COR-L47 (cell line): Measurements from ENCODE around the gene SMIM5.
"Not testable (repeated sequence)": the region's sequence is repeated elsewhere in the genome, so short reads cannot be mapped to it uniquely, and the experiment has no call there.

Source experiments
- DNase-seq: peaks from one replicate; lab custom pipeline; 2025; lab: John Stamatoyannopoulos, UW

The SMIM5 gene, protein sequence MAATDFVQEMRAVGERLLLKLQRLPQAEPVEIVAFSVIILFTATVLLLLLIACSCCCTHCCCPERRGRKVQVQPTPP

DNA sequence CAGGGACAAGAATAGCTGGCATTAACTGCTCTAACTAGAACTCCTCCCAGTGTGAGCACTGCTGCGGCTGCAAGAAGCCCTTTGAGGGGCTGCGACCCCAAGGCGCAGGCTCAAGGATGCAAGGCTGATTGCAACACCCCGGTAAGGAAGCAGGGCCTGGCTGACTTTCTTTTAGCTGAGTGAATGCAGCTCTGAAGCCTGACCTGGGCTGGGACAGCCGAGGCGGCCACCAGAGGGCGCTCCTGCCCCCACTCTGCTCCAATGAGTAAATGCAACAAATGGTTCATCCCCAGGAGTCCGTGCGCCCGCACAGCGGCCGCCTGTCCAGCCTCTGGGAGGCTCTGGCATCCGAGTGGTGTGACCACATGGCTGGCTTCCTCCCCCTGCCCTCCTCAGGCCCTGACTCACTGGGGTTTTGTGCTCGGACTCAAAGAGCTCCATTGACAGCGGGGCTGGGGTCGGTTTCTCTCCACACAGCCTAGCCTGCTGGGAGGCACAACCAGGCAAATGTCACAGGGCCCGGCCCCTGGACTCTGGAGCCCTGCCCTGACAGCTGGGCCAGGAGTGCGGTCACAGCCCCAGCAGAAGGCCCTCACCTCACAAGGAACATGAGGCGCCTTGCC, at the start of gene SMIM5:
Gene SMIM5 (plus strand): TSS at position 572 of the 623 bp plus-strand sequence. CDS start 6,768 bp downstream, outside the sequence.
- peak; percentile 48 for DNase-seq

GRCh38 chr17:75584849-75585175, 48.4 kb upstream of the SMIM5 start:
- DNase-seq, result no peak

GRCh38 chr17:75587675-75588595, 45.3 kb upstream of the SMIM5 start, which contains the start of gene MYO15B:
MYO15B (plus strand) TSS chr17:75587800; CDS start chr17:75588058, 258 bp downstream.
- peak; percentile 48 for DNase-seq

DNA sequence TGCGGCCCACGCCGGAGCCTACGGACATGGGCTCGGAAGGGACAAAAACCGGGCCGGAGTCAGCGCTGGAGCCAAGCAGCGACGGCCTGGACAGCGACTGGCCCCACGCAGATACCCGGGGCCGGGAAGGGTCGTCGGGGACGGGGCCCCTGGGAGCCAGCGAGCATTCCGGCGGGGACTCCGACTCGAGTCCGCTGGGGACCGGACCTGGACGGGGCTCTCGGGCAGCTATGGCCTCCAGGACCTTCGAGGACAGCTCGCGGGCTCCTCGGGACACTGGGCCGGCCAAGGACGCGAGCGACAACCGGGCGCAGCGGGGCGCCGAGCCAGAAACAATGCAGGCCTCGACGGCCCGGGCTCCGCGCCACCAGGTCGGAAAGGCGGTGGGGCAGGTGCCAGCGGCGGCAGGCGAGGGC, 44.6 kb upstream of the SMIM5 start:
- no peak for DNase-seq

DNA sequence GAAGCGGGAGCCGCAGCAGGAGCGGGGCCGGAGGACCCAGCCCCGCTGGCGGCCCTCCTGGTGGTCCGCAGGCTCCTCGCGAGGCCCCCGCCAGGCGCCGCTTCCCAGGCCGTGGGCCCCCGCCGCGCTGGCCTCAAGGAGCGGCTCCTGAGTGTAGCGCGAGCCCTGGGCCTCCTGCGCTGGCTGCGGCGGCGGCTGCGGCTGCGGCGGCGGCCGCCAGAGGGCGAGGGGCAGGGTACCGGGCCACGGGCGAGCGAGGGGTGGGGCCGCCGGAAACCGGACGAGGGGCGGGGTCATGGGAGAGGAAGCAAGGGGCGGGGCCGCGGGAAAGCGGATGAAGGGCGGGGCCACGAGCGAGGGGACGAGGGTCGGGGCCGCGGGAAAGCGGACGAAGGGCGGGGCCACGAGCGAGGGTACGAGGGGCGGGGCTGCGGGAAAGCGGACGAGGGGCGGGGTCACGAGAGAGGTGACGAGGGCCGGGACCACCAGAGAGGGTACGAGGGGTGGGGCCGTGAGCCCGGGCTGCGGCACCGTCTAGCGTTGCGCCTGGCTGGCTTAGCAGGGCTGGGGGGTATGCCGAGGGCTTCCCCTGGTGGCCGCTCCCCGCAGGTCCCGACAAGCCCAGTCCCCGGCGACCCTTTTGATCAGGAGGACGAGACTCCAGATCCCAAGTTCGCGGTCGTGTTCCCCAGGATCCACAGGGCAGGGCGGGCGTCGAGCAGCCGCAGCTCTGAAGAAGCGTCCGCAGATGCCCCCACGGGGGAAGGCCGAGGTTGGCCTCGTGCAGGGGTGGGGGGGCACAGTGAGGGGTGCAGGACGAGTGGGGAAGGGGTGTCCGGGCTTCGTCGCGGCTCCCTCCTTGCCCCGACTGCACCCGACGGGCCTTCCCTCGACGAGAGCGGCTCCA, 44.0 kb upstream of the SMIM5 start:
- DNase-seq, result peak; percentile 87

DNA sequence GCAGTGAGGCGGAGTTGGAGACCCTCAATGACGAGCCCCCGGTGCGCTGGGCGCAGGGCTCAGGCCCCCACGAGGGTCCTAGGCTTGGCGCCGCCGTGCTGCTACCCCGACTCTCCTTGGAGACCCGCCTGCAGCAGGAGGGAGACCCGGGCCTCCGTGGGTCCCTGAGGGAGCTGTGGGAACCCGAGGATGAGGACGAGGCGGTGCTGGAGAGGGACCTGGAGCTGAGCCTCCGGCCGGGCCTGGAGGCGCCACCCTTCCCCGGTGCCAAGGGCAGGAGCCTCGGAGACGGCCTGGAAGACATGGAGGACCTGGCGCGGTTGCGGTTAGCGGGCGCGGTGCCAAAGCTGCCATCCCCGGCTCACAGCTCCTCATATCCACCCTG, 43.3 kb upstream of the SMIM5 start:
- no peak for DNase-seq

DNA sequence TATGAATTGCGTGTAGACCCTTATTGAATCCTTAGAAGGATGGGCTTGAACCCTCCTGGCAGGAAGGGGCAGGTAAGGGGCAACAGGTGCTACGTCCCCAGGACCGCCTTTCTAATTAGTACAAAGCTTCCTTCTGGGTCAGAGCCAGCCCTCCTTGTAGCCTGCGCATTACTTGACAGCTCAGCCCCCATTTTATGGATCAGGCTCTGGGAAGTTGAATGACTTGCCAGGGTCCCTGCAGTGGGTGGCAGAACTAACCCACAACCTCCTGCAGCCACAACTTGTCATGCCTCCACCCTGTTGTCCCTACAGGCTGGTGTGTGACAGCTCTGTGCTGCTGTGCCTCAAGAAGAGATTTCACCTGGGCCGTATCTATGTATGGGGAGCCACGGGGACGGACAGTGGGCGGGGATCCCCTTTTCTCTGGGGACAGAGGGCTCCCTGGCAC, 42.9 kb upstream of the SMIM5 start:
- no peak for DNase-seq

DNA sequence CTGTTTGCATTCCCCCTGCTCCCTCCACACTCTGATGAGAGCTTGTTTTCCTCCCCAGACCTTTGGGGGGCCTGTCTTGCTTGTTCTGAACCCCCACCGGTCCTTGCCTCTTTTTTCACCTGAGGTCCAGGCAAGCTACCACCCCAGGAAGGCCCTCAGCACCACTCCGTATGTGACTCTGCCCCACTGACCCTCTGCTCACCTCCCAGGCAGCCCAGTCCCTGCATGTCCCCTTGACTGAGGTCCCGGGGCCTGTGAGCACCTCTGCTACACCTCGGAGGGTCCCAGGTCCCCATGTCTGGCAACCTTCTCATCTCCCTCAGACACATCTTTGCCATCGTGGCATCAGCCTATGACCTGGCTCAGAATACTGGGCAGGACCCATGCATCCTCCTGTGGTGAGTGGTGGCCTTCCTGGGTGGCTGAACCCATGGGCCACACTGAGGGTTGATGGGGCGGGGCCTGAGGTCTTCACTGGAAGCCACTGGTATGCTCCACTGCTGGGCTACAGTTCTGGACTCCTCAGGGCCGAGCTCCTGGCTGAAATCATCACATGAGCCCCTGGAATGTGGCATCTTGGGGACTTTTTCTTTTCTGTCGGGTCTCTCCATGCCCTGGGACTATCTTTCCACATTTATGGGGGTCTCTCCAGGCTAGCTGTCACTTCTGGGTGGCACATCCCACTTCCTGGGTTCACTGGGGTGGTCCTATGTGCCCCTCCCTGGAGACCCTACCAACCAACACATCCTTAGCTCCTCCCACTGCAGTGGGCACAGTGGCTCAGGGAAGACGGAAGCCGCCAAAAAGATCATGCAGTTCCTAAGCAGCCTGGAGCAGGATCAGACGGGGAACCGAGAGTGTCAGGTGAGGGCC, 42.1 kb upstream of the SMIM5 start:
- DNase-seq, result no peak

GRCh38 chr17:75591722-75592302, 41.4 kb upstream of the SMIM5 start:
- no peak for DNase-seq

DNA sequence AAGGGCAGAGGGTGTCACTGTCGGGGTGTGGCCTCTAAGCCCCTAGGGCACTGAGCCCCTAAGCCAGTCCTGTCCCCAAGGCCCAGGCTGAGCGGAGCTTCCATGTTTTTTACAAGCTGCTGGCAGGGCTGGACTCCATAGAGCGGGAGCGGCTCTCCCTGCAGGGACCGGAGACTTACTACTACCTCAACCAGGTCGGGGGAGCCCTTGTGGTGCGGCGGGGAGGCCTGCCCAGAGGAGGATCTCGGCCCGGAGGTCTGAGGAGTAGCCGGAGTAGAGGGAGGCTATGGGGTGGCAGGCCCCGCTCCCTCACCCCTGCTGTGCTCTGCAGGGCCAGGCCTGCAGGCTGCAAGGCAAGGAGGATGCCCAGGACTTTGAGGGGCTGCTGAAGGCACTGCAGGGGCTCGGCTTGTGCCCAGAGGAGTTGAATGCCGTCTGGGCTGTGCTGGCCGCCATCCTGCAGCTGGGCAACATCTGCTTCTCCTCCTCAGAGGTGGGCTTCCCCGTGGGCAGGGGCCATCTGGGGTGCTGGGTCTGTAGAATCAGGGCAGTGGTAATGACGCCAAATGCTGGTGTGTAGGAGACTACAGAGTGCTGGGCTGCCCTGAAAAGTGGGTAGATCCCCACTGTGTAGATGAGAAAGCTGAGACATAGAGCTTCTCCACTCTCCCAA, 40.8 kb upstream of the SMIM5 start:
- no peak for DNase-seq

GRCh38 chr17:75593430-75593829, 39.8 kb upstream of the SMIM5 start:
- DNase-seq, result not testable (repeated sequence)

- DNase-seq, result no peak
Observed at GRCh38 chr17:75594499-75595283, 38.5 kb upstream of the SMIM5 start.

DNA sequence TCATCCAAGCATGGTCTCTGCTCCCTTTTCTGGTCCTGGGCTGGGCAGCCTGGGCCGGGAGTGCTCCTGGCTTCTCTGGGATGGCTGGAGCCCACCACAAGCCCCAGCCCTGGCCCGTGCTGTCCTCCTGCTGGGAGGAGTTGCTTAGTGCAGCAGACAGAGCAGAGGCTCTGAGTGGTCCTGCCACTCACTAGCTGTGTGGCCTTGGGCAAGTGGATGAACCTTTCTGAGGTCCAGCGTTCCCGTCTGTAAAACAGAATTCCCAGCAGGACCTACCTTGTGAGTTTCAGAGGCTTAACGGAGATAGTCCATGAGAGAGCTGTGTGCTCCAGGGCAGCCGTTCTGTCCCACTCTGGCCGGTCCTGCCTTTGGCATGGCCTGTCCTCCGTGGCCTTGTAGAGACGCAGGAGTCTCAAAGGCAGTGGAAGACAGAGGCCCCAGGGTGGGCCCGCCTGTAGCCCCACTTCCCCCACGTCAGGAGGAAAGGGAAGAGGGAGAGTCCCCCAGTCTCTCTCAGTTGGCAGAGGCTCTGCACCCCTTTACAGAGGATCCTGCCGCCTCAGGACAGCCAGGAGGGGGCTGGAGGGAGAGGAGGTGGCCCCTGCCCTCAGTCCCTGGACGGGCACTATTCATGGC, 37.8 kb upstream of the SMIM5 start:
- no peak for DNase-seq

GRCh38 chr17:75595920-75596313, 37.3 kb upstream of the SMIM5 start:
- no peak for DNase-seq

DNA sequence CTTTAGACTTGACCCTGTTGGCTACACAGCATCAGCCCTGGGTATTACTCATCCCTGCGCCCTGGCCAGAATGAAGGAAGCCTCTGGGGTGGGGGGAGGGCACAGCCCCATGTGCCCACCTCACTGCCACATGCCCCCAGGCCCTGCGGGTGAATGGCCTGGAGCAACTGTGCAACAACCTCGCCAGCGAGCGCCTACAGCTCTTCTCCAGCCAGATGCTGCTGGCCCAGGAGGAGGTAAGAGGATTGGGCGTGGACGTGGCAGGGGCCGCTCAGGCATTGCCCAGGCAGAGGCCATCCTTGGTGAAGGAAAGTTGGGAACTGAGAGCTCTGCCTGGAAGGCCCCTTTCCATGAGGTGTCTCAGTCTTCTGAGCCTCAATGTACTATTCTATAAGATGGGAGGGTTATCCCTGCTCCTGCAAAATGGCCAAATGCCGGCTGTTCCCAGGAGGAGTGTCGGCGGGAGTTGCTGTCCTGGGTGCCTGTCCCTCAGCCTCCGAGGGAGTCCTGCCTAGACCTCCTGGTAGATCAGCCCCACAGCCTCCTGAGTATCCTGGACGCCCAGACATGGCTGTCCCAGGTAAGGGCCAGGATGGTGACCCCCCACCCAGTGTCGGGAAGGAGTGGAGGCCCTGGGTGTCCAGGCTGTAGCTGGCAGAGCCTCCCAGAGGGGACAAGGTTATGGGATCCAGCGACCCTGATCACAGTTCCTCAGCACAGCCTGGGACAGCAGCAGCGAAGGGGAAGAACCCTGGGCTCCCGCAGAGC, 36.7 kb upstream of the SMIM5 start:
- no peak for DNase-seq

- DNase-seq, result peak; percentile 33
Observed at GRCh38 chr17:75601057-75601987, 31.9 kb upstream of the SMIM5 start.

- DNase-seq, result no peak
Observed at GRCh38 chr17:75602644-75603043, 30.6 kb upstream of the SMIM5 start.
